Smooth muscle cell of the pulmonary artery (primary cell): Measurements from ENCODE around the gene PLTP. TPM values are rescaled to one million over a fixed set of nuclear protein-coding genes. Genes with fewer than 3 reads are reported as not detected.

ENCODE experiments used
- total RNA-seq: library from RNA; depleted of rRNA; stranded (reverse); fragments of >200 nt; gene quantifications from 2 replicates; pipeline ENCODE4 v1.2.3, GENCODE V29; 2014

PLTP gene, protein sequence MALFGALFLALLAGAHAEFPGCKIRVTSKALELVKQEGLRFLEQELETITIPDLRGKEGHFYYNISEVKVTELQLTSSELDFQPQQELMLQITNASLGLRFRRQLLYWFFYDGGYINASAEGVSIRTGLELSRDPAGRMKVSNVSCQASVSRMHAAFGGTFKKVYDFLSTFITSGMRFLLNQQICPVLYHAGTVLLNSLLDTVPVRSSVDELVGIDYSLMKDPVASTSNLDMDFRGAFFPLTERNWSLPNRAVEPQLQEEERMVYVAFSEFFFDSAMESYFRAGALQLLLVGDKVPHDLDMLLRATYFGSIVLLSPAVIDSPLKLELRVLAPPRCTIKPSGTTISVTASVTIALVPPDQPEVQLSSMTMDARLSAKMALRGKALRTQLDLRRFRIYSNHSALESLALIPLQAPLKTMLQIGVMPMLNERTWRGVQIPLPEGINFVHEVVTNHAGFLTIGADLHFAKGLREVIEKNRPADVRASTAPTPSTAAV
- 59.2 and 75.1 TPM in 2 replicates for total RNA-seq

GRCh38 chr20:45911486-45912343 lies at the start of gene PLTP:
PLTP (minus strand) TSS chr20:45912155; CDS start chr20:45911452, 703 bp downstream.

GRCh38 chr20:45934586-45935415 lies 22.8 kb upstream of the PLTP start, which contains the start of gene PCIF1:
PCIF1 (plus strand) TSS chr20:45934683; CDS start chr20:45939000, 4,317 bp downstream.

GRCh38 chr20:45890985-45891983 lies 20.7 kb downstream of the PLTP start, which contains the start of the genes CTSA and NEURL2:
CTSA (plus strand) TSS chr20:45891335; CDS start chr20:45891569, 234 bp downstream.
NEURL2 (minus strand) TSS chr20:45891208; CDS start chr20:45890991, 217 bp downstream.

DNA sequence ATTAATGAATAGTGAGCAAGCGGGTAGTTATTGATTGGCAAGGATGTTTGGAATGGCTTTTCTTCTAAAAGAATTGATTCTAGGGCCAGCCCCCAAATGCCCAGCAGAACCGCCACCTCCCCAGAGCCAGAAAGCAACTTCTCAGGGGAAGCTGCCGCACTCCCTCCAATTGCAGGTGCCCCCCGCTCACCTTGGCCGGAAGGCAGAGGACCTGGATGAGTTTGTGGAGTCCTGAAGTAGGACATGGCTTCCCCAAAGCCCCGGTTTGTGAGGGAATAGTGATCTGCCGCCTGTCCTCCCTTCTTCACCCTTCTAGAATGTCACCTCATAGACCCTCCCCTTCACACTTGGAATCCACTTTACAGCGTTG lies 24.6 kb downstream of the PLTP start, which contains the start of gene SPATA25:
Gene SPATA25, minus strand, starts transcription at position 277 of the 370 bp plus-strand sequence. Its CDS starts 32 bp downstream, at position 245.

GRCh38 chr20:45880988-45881788 lies 30.8 kb downstream of the PLTP start, which contains the start of gene ZSWIM1:
ZSWIM1 (plus strand) TSS chr20:45881227; CDS start chr20:45882593, 1,366 bp downstream.

GRCh38 chr20:45857114-45857881 lies 54.7 kb downstream of the PLTP start, which contains the start of the genes ACOT8 and ZSWIM3:
ACOT8 (minus strand) TSS chr20:45857392; CDS start chr20:45857315, 77 bp downstream.
ZSWIM3 (plus strand) TSS chr20:45857614; CDS start chr20:45857826, 212 bp downstream.

Other genes with a start within 250 kb of the PLTP start
- not detected in 2 replicates for gene WFDC11, start 241.9 kb downstream of the PLTP start, total RNA-seq
- gene WFDC13, start 210.1 kb downstream of the PLTP start, total RNA-seq: not detected in 2 replicates
- 0.26 TPM in 1 of 2 replicates, not detected in the other for gene WFDC10B, start 207.1 kb downstream of the PLTP start, total RNA-seq
- not detected in 2 replicates for gene SPINT4, start 189.8 kb downstream of the PLTP start, total RNA-seq
- gene WFDC3, start 120.3 kb downstream of the PLTP start, total RNA-seq: 0.17 and 0.39 TPM in 2 replicates
- 5.9 and 12.8 TPM in 2 replicates for gene DNTTIP1, start 120.2 kb downstream of the PLTP start, total RNA-seq
- gene UBE2C, start 99.5 kb downstream of the PLTP start, total RNA-seq: 2.1 and 7.9 TPM in 2 replicates
- gene TNNC2, start 84.8 kb downstream of the PLTP start, total RNA-seq: 0.39 TPM in 1 of 2 replicates, not detected in the other
- 57.8 and 64.4 TPM in 2 replicates for gene SNX21, start 78.4 kb downstream of the PLTP start, total RNA-seq
- gene ACOT8, start 54.8 kb downstream of the PLTP start, total RNA-seq: 30.2 and 32.1 TPM in 2 replicates
- 5.0 and 5.1 TPM in 2 replicates for gene ZSWIM3, start 54.5 kb downstream of the PLTP start, total RNA-seq
- gene ZSWIM1, start 30.9 kb downstream of the PLTP start, total RNA-seq: 5.8 and 6.0 TPM in 2 replicates
- gene SPATA25, start 24.5 kb downstream of the PLTP start, total RNA-seq: 0.65 and 2.0 TPM in 2 replicates
- gene NEURL2, start 20.9 kb downstream of the PLTP start, total RNA-seq: 3.8 and 4.5 TPM in 2 replicates
- gene CTSA, start 20.8 kb downstream of the PLTP start, total RNA-seq: 174 and 186 TPM in 2 replicates
- 13.9 and 15.1 TPM in 2 replicates for gene PCIF1, start 22.5 kb upstream of the PLTP start, total RNA-seq
- 11.3 and 15.4 TPM in 2 replicates for gene ZNF335, start 60.0 kb upstream of the PLTP start, total RNA-seq
- gene MMP9, start 96.8 kb upstream of the PLTP start, total RNA-seq: not detected in 2 replicates
- 0.07 TPM in 1 of 2 replicates, not detected in the other for gene SLC12A5, start 117.1 kb upstream of the PLTP start, total RNA-seq
- 9.3 and 9.6 TPM in 2 replicates for gene NCOA5, start 177.8 kb upstream of the PLTP start, total RNA-seq
- gene CD40, start 206.2 kb upstream of the PLTP start, total RNA-seq: 1.1 and 8.8 TPM in 2 replicates